Right lung (tissue), 5 donors: ENCODE data around the gene GSG1L2. TPM values are rescaled to one million over a fixed set of nuclear protein-coding genes. Genes with fewer than 3 reads are reported as not detected.

Experiments
- DNase-seq, 2 donors: peaks; one replicate each; pipeline ENCODE4 v3.0.0-alpha.2; 2013
- polyA plus RNA-seq, 5 donors: library from polyadenylated mRNA; unstranded; fragments of 120-200 nt; gene quantifications; one replicate each; pipeline versions ENCODE4 v1.2.1 to v1.2.3, GENCODE V29; 2013; ENCODE audit warnings: inconsistent platforms in 1 of 5, low replicate concordance in 1 of 5; ENCODE audit not compliant: insufficient read length in 5 of 5, insufficient read depth in 1 of 5

GSG1L2 gene
- polyA plus RNA-seq, 5 donors: not detected

GRCh38 chr17:9825641-9826150 is 3.8 kb upstream of the GSG1L2 start, which contains the start of gene GLP2R:
Gene GLP2R, plus strand, starts transcription at chr17:9825924. Its CDS starts 140 bp downstream, at chr17:9826064.
- no peak for DNase-seq

GRCh38 chr17:9824797-9825338 is 3.0 kb upstream of the GSG1L2 start:
- DNase-seq: no peak

- no peak for DNase-seq
These were observed 2.2 kb upstream of the GSG1L2 start for GRCh38 chr17:9824094-9824493.

GRCh38 chr17:9820448-9820847 is 1.4 kb downstream of the GSG1L2 start:
- DNase-seq: no peak

- no peak for DNase-seq
These were observed 3.1 kb downstream of the GSG1L2 start for GRCh38 chr17:9818760-9819159.

GRCh38 chr17:9817086-9817485 is 4.8 kb downstream of the GSG1L2 start:
- peak in 1 of 2 donors; percentile 42 for DNase-seq

- DNase-seq: no peak
These were observed 5.4 kb downstream of the GSG1L2 start for GRCh38 chr17:9816472-9816871.

- DNase-seq: no peak
These were observed 7.4 kb downstream of the GSG1L2 start for GRCh38 chr17:9814337-9814945.

- DNase-seq: no peak
These were observed 8.7 kb downstream of the GSG1L2 start for GRCh38 chr17:9813166-9813565.

- no peak for DNase-seq
These were observed 10.3 kb downstream of the GSG1L2 start for GRCh38 chr17:9811537-9811936.

- no peak for DNase-seq
These were observed 10.8 kb downstream of the GSG1L2 start for GRCh38 chr17:9811086-9811485.

GRCh38 chr17:9810100-9810949 is 11.6 kb downstream of the GSG1L2 start:
- DNase-seq: no peak

- no peak for DNase-seq
These were observed 12.5 kb downstream of the GSG1L2 start for GRCh38 chr17:9809409-9809808.

- no peak for DNase-seq
These were observed 15.2 kb downstream of the GSG1L2 start for GRCh38 chr17:9806699-9807098.

- DNase-seq: no peak
These were observed 16.1 kb downstream of the GSG1L2 start for GRCh38 chr17:9805769-9806168.

- no peak for DNase-seq
These were observed 19.2 kb downstream of the GSG1L2 start for GRCh38 chr17:9802697-9803096.

- DNase-seq: no peak
These were observed 19.6 kb downstream of the GSG1L2 start for GRCh38 chr17:9802294-9802693.

- no peak for DNase-seq
These were observed 20.4 kb downstream of the GSG1L2 start for GRCh38 chr17:9801505-9801904.

- no peak for DNase-seq
These were observed 23.2 kb downstream of the GSG1L2 start for GRCh38 chr17:9798724-9799123.

- DNase-seq: no peak
These were observed 23.9 kb downstream of the GSG1L2 start for GRCh38 chr17:9798008-9798407.

- no peak for DNase-seq
These were observed 29.6 kb downstream of the GSG1L2 start for GRCh38 chr17:9792181-9792840.
